HG03097 (cell line): ENCODE measurements around the gene SYK.
"Not testable (repeated sequence)": the region's sequence is repeated elsewhere in the genome, so short reads cannot be mapped to it uniquely, and the experiment has no call there.

Experiments used
- ATAC-seq: cut with Tn5 transposase; IDR thresholded peaks from one replicate; pipeline ENCODE4 v1.9.1; 2021; ENCODE audit not compliant: unreplicated experiment, low FRiP score

Gene SYK

GRCh38 chr9:90801241-90801972, at the start of gene SYK:
TSS of gene SYK (plus strand) at chr9:90801819. CDS start at chr9:90843899, 42,080 bp downstream.
- ATAC-seq = no peak

GRCh38 chr9:90755514-90756371, 45.9 kb upstream of the SYK start:
- not testable (repeated sequence) for ATAC-seq

DNA sequence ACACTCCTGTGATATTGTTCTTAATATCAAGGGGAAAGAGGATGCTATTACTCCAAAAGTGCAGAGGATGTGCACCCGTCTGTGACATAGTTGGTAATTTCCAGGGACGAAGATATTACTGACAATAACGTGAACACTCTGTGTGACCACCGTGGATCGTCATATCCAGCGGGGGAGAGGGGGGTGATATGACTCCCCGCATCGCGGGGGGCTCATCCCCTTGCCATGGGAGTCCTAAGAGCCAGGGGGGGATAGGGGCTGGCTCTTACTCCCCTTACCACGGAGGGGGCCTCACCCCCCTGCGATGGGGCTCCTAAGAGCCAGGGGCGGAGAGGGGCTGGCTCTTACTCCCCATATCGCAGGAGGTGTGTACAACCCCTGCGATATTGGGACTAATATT, 41.0 kb upstream of the SYK start:
- ATAC-seq = not testable (repeated sequence)

DNA sequence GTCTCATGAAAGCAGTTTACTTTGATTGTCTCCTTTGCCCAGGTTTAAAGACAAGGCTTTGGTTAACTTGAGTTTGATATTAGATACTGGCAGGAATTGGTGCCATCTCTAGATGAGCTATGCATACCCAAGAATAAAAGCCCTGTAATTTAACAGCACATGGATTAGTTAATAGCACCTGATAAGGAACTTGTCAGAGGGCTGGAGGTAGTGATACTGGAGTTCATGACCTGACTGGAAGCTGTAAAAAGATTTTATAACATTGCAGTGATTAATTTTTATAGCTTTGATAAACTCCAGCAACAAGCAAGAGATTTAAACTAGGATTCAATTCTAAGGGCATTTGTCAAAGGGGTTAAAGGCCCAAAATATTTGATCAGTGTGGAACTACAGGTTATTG, 34.9 kb upstream of the SYK start:
- no peak for ATAC-seq

DNA sequence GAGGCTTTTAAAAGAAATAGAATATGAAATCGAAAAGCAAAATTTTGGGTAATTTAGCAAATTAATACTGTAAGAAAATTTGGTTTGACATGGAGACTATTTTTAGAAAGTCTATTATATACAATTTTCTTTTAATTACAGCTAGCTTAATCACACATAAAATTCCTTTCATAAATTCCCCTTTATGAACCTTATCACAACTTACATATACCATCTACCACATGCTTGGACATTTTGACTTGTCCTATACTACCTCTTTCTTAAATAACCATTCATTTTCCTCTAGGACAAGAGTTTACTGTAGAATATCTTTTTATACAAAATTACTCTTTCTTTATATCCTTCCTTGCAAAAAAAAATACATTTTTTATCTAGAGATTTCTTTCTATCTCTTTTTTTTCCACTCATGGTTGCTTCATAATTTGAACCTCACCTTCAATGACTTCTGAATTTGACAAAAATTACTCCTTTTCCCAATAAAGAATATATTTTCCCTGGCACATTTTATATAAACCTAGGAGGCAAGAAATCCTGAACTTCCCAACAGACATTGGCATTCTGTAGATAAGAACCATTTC, 34.0 kb upstream of the SYK start:
- no peak for ATAC-seq

DNA sequence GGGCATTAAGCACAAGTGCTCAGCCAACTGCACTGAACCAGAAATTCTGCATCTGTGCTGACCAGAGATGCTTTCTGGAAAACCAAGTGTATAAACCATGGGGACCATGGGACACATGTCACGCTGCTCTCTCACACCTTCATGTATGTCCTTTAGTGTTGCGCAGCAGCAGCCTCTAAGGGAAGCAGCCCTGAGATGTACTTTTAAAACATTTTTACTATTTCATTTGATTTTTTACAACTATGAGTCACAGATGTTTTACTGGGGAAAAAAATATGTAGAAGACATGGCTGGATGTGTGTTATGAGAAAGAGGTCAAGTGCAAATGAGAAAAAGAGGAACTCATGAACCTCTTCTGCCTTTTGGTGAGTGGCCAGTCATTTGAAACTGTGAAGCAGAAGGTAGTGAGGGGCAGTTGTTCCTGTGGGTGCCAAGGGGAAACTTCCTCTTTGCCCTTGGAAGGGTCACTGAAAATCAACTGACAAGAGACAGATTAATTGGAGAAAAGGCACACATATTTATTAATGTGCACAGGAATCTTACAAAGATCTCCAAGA, 31.4 kb upstream of the SYK start:
- ATAC-seq = no peak

DNA sequence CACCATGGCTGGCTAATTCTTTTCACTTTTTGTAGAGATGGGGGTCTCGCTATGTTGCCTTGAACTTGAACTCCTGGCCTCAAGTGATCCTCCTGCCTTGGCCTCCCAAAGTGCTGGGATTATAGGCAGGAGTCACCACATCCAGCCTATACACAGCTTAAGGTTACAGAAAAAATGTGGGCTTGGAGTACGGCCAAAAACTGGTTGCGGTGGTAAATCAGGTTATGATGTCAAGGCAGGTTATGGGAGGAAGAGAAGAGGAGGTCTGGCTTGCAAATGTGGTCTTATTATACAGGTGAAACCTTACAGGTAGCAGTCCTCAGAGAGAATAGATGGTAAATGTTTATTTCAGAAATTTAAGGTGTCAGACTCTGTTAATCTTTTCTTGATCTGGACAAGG, 30.7 kb upstream of the SYK start:
- ATAC-seq = no peak

DNA sequence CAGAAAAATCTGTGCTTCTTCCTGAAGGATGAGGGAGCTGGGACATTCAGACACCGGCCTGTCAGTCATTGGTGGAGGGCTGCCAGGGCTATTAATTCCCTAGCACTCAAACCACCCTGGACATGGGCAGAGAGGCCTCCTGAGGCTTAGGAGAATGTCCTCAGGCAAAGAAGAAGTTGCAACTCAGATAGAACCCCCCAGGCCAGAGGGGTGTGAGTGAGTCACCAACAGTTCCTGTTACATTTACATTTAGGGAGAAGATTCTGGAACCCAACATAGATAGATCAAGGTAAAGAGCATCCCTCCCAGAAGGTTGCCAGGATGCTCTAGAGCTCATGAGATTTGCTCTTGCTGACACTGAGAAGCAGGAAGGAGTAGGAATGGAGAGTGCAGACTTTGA, 29.2 kb upstream of the SYK start:
- ATAC-seq = no peak

- no peak for ATAC-seq
Measured at GRCh38 chr9:90773617-90774016, 28.0 kb upstream of the SYK start.

DNA sequence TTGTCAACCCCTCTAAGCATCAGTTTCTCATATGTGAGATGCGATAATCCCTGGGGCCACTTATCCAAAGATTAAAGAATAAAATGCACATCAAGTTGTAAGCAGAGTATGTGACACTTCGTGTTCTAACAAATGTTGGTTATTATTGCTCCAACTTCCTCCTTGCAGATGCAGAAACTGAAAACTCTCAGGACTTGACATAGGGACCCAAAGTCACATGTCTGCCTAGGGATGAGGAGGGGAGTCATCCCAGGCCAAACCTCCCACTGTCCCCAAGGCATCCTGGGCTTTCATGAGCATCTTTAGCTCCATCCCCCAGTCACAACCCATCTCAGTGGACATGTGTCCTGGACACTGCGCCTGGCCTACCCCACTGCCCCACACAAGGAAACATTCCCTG, 27.5 kb upstream of the SYK start:
- peak; percentile 1 for ATAC-seq

GRCh38 chr9:90774682-90775081, 26.9 kb upstream of the SYK start:
- ATAC-seq = peak; percentile 69

- no peak for ATAC-seq
Measured at GRCh38 chr9:90775657-90776056, 26.0 kb upstream of the SYK start.

- ATAC-seq = no peak
Measured at GRCh38 chr9:90778746-90779145, 22.9 kb upstream of the SYK start.

DNA sequence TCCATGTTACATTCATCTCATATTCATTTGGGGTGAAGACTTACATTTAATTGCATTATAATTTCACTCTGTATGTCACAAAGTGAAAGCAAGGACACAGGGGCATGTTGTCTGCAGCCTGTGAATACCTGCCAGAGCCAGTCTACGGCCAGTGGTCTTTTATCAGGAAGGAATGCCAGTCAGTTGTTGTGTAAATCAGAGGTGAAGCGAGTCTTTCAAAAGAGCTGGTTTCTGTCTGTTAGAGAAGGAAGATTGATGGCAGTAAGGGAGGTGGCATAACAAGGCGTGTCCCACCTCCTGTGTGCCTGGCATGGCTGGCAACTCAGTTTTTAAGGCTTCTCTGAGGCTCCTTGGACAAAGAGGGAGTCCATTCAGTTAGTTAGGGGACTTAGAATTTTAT, 18.1 kb upstream of the SYK start:
- no peak for ATAC-seq

- ATAC-seq = no peak
Measured at GRCh38 chr9:90783964-90784363, 17.7 kb upstream of the SYK start.

- ATAC-seq = peak; percentile 44
Measured at GRCh38 chr9:90787771-90788460, 13.7 kb upstream of the SYK start.

GRCh38 chr9:90788527-90788926, 13.1 kb upstream of the SYK start:
- peak; percentile 41 for ATAC-seq

- no peak for ATAC-seq
Measured at GRCh38 chr9:90789408-90789807, 12.2 kb upstream of the SYK start.

DNA sequence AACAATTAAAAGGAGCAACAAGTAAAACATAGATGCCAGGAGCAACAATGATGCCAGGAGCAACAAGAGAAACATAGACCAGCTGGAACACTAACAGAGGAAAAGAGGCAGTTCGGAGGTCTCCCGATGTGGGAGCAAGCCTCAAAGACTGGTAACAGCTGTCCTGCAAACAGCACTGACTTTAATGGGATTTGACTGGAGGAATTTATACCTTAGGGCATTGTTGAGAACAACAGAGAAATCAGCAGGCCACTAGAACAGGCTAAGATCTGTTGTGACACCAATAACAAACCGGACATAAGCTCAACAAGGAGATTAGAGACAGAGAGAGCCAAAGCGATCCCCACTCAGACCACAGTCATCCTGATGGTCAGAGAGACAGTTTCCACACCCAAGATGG, 11.8 kb upstream of the SYK start:
- ATAC-seq = no peak

DNA sequence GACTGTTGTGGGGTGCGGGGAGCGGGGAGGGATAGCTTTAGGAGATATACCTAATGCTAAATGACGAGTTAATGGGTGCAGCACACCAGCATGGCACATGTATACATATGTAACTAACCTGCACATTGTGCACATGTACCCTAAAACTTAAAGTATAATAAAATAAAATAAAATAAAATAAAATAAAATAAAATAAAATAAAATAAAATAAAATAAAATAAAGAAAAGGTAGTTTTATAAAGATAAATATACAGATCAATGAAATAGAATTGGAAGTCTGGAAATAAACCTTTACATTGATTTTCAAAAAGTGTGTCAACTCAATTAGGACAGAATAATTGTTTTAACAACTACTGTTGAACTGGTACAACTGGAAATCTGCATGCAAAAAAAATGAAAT, 8.6 kb upstream of the SYK start:
- not testable (repeated sequence) for ATAC-seq

GRCh38 chr9:90793729-90794128, 7.9 kb upstream of the SYK start:
- no peak for ATAC-seq
